CD14-positive monocyte (primary cell): ENCODE data around the gene PLCG1. TPM values are rescaled to one million over a fixed set of nuclear protein-coding genes. Genes with fewer than 3 reads are reported as not detected.
A peak's percentile ranks its signal among the peaks of the same experiment; 100 is the strongest.

Experiments used
- DNase-seq, 3 donors: peaks; one replicate each; pipeline ENCODE4 v3.0.0-alpha.2; 2011 to 2022
- H2AFZ ChIP-seq: 2 replicates; pipeline ENCODE4 v1.6.0; 2012; ENCODE audit warnings: mild to moderate bottlenecking, low read depth, low read length, inconsistent platforms; ENCODE audit not compliant: insufficient read depth, poor library complexity, severe bottlenecking
- H3K27ac ChIP-seq, 2 donors: 1 replicate in 1 of 2; 2 replicates in 1 of 2; pipeline ENCODE4 v1.5.1; 2012 to 2013; ENCODE audit warnings: low read length in 2 of 2, control low read depth in 1 of 2, inconsistent platforms in 1 of 2, low read depth in 1 of 2, mild to moderate bottlenecking in 1 of 2
- H3K27me3 ChIP-seq, 2 donors: one replicate each; pipeline versions ENCODE4 v1.6.0 to v1.6.1; 2011 to 2013; ENCODE audit warnings: low read length in 2 of 2; ENCODE audit not compliant: control insufficient read depth in 2 of 2, insufficient read depth in 2 of 2
- H3K36me3 ChIP-seq, 2 donors: replicated peaks in 1 of 2; 1 replicate in 1 of 2; 2 replicates in 1 of 2; pipeline versions ENCODE4 v1.5.1 to v1.6.1; 2012 to 2013; ENCODE audit warnings: low read length in 2 of 2, control low read depth in 1 of 2, inconsistent platforms in 1 of 2, mild to moderate bottlenecking in 1 of 2; ENCODE audit not compliant: insufficient read depth in 2 of 2, control insufficient read depth in 1 of 2
- H3K4me1 ChIP-seq, 2 donors: 1 replicate in 1 of 2; 2 replicates in 1 of 2; pipeline versions ENCODE4 v1.5.1 to v1.6.1; 2012 to 2013; ENCODE audit warnings: low read length in 2 of 2, control low read depth in 1 of 2, inconsistent platforms in 1 of 2, mild to moderate bottlenecking in 1 of 2, moderate library complexity in 1 of 2; ENCODE audit not compliant: insufficient read depth in 2 of 2, control insufficient read depth in 1 of 2
- H3K4me2 ChIP-seq: replicated peaks from 2 replicates; pipeline ENCODE3; 2012; ENCODE audit warnings: low read length, moderate library complexity, mild to moderate bottlenecking; ENCODE audit not compliant: poor library complexity, severe bottlenecking; ENCODE audit errors: extremely low read depth
- H3K4me3 ChIP-seq, 3 experiments: fragments of 200-600 bp in 1 of 3; sonication (generic) in 1 of 3; replicated peaks in 1 of 3; 1 replicate in 2 of 3; 2 replicates in 1 of 3; pipeline ENCODE4 v1.5.1; 2011 to 2013; ENCODE audit warnings: low read length in 3 of 3, mild to moderate bottlenecking in 3 of 3, control low read depth in 2 of 3, low read depth in 2 of 3, inconsistent platforms in 1 of 3, moderate library complexity in 1 of 3
- H3K79me2 ChIP-seq: 2 replicates; pipeline ENCODE4 v1.6.0; 2012; ENCODE audit warnings: mild to moderate bottlenecking, control low read depth, inconsistent platforms, low read length, moderate library complexity; ENCODE audit not compliant: insufficient read depth
- H3K9ac ChIP-seq: 2 replicates; pipeline ENCODE4 v1.6.0; 2017; ENCODE audit warnings: low read length, mild to moderate bottlenecking; ENCODE audit not compliant: insufficient read depth, poor library complexity, severe bottlenecking
- H3K9me3 ChIP-seq, 2 donors: replicated peaks in 1 of 2; 1 replicate in 1 of 2; 2 replicates in 1 of 2; pipeline versions ENCODE4 v1.5.1 to v1.6.1; 2012 to 2013; ENCODE audit warnings: low read length in 2 of 2, control low read depth in 1 of 2; ENCODE audit not compliant: control insufficient read depth in 1 of 2, insufficient read depth in 1 of 2
- H4K20me1 ChIP-seq: 2 replicates; pipeline ENCODE4 v1.6.0; 2012; ENCODE audit warnings: mild to moderate bottlenecking, low read length, control low read depth, moderate library complexity; ENCODE audit not compliant: insufficient read depth
- H3K27ac Mint-ChIP-seq, 7 donors: one replicate each; pipeline ENCODE4 v1.8.0; 2020; ENCODE audit warnings: mild to moderate bottlenecking in 7 of 7, mixed read lengths in 7 of 7, moderate library complexity in 6 of 7, inconsistent platforms in 2 of 7
- H3K27me3 Mint-ChIP-seq, 3 donors: one replicate each; pipeline ENCODE4 v1.8.0; 2021 to 2022; ENCODE audit warnings: low read depth in 3 of 3, mild to moderate bottlenecking in 3 of 3, mixed read lengths in 3 of 3, moderate library complexity in 3 of 3, inconsistent platforms in 1 of 3
- H3K36me3 Mint-ChIP-seq, 2 donors: one replicate each; pipeline ENCODE4 v1.8.0; 2020; ENCODE audit warnings: mixed read lengths in 2 of 2, inconsistent platforms in 1 of 2, mild to moderate bottlenecking in 1 of 2
- H3K4me1 Mint-ChIP-seq: one replicate; pipeline ENCODE4 v1.8.0; 2020; ENCODE audit warnings: mild to moderate bottlenecking, mixed read lengths
- H3K4me3 Mint-ChIP-seq, 2 donors: one replicate each; pipeline ENCODE4 v1.8.0; 2020; ENCODE audit warnings: mild to moderate bottlenecking in 2 of 2, mixed read lengths in 2 of 2, moderate library complexity in 1 of 2
- H3K9me3 Mint-ChIP-seq, 7 donors: one replicate each; pipeline ENCODE4 v1.8.0; 2020 to 2022; ENCODE audit warnings: mixed read lengths in 7 of 7, mild to moderate bottlenecking in 6 of 7, moderate library complexity in 6 of 7, inconsistent platforms in 2 of 7
- whole genome bisulfite sequencing: methylation state at CpG from one replicate; pipeline ENCODE4 v1.1.5; 2013; ENCODE audit warnings: missing lambda C conversion rate; ENCODE audit not compliant: insufficient coverage; 5-methylcytosine and 5-hydroxymethylcytosine counted together
- intact Hi-C, 2 donors: fragments of 100-400 bp; cut with micrococcal nuclease; formaldehyde crosslinking; loops; one replicate each; pipeline versions ENCODE4 v1.15.0 to v1.15.1; 2023
- polyA plus RNA-seq, 3 donors: library from polyadenylated mRNA; depleted of rRNA in 1 of 3; unstranded in 2 of 3; stranded (reverse) in 1 of 3; fragments of 300-500 nt in 2 of 3; fragments of >200 nt in 1 of 3; fragmentation: Illumina TruSeq in 2 of 3; gene quantifications; 1 replicate in 2 of 3; 2 replicates in 1 of 3; pipeline ENCODE4 v1.2.3, GENCODE V29; 2012 to 2021
- TF ChIP-seq, protein P1 (sequence below): fragments of 200-600 bp; IDR thresholded peaks from one replicate; pipeline ENCODE4 v1.8.0; 2022; ENCODE audit warnings: antibody characterized with exemption, mild to moderate bottlenecking

The PLCG1 gene
- polyA plus RNA-seq, 3 donors, result 0.33 to 3.8 (median 1.0) TPM

DNA sequence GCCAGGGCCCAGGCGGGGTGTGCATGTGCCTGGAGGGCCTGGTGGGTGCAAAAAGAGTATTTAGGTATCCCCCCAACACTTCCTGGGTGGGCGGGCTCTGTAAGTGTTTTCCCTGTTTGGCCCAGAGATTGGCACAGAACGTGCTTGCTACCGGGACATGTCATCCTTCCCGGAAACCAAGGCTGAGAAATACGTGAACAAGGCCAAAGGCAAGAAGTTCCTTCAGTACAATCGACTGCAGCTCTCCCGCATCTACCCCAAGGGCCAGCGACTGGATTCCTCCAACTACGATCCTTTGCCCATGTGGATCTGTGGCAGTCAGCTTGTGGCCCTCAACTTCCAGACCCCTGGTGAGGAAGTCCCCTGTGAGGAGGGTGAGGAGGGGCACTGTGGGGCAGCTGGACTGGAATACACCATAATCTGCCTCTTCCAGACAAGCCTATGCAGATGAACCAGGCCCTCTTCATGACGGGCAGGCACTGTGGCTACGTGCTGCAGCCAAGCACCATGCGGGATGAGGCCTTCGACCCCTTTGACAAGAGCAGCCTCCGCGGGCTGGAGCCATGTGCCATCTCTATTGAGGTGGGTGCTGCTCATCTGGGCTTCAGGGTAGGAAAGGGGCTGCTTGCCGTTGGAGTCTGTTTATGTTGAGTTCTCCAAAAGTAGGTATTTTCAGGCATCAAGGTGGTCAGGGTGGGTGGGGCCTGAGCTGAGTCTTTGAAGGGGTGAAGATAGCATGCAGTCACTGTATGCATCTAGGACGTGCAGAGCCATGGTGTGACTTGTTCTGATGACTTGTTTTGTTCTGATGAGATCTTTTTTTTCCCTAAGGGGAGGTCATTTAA, 35.2 kb downstream of the PLCG1 start:
- Mint-ChIP-seq H3K9me3 (peaks cover 0 to 1% (median 0%) of the 10 kb centered on the region in 7 donors), H3K4me1 (no peaks in the 10 kb centered on the region), H3K27me3 (peaks cover 21 to 45% (median 25%) of the 10 kb centered on the region in 3 donors), H3K27ac (no peak overlapping the region), H3K4me3 (no peak overlapping the region), H3K36me3 (peaks cover 3 to 12% of the 10 kb centered on the region in 2 donors)
- no peaks in the 10 kb centered on the region for H4K20me1 ChIP-seq
- no peaks in the 10 kb centered on the region for H3K4me1 ChIP-seq
- peaks cover 0 to 4% of the 10 kb centered on the region in 2 donors for H3K27me3 ChIP-seq
- H3K4me3 ChIP-seq, result no peak overlapping the region
- intact Hi-C loops, result loop anchor here (1.0 to 10.0 kb wide), 2 partner anchors 52 to 168 kb away; partner anchors contain the start of gene LPIN3 (in 2 of the 2)
- no peaks in the 10 kb centered on the region for H3K79me2 ChIP-seq
- no peak overlapping the region for H2AFZ ChIP-seq
- DNase-seq, result no peak
- TF ChIP-seq, protein P1, sequence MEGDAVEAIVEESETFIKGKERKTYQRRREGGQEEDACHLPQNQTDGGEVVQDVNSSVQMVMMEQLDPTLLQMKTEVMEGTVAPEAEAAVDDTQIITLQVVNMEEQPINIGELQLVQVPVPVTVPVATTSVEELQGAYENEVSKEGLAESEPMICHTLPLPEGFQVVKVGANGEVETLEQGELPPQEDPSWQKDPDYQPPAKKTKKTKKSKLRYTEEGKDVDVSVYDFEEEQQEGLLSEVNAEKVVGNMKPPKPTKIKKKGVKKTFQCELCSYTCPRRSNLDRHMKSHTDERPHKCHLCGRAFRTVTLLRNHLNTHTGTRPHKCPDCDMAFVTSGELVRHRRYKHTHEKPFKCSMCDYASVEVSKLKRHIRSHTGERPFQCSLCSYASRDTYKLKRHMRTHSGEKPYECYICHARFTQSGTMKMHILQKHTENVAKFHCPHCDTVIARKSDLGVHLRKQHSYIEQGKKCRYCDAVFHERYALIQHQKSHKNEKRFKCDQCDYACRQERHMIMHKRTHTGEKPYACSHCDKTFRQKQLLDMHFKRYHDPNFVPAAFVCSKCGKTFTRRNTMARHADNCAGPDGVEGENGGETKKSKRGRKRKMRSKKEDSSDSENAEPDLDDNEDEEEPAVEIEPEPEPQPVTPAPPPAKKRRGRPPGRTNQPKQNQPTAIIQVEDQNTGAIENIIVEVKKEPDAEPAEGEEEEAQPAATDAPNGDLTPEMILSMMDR, result no peak
- H3K36me3 ChIP-seq, result no peaks in the 10 kb centered on the region
- no peak overlapping the region for H3K27ac ChIP-seq
- H3K9ac ChIP-seq, result no peak overlapping the region
- no peak overlapping the region for H3K4me2 ChIP-seq
- H3K9me3 ChIP-seq, result no peaks in the 10 kb centered on the region
- 97% methylated on average over 16 of the region's 18 CpGs for WGBS

DNA sequence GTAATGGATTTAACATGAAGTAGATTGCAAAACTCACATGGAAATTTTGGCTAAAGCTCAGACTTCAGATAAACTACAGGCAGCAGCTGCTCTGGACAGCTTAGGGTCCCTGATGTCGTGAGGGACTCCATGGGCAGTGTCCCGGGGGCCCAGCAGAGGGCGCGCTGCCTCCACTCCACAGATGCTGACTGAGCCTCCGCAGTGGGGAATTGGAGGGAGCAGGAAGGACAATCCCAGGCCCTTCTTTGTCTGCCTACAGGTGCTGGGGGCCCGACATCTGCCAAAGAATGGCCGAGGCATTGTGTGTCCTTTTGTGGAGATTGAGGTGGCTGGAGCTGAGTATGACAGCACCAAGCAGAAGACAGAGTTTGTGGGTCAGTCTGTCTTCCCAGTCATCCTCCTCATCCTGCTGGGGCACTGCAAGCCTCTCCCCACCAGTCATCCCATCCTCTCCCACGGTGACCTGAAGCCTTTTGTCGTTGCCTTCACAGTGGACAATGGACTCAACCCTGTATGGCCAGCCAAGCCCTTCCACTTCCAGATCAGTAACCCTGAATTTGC, 35.9 kb downstream of the PLCG1 start:
- Histone ChIP-seq H3K27me3 (peaks cover 0 to 4% of the 10 kb centered on the region in 2 donors), H3K4me2 (no peak overlapping the region), H3K79me2 (no peaks in the 10 kb centered on the region), H4K20me1 (no peaks in the 10 kb centered on the region), H3K9me3 (no peaks in the 10 kb centered on the region), H3K27ac (no peak overlapping the region), H3K4me3 (no peak overlapping the region), H3K36me3 (no peaks in the 10 kb centered on the region), H3K9ac (no peak overlapping the region), H2AFZ (no peak overlapping the region), H3K4me1 (no peaks in the 10 kb centered on the region)
- TF ChIP-seq, protein P1, result peak; percentile 95
- Mint-ChIP-seq H3K36me3 (peaks cover 3 to 14% of the 10 kb centered on the region in 2 donors), H3K27me3 (peaks cover 22 to 47% (median 23%) of the 10 kb centered on the region in 3 donors), H3K9me3 (peaks cover 0 to 1% (median 0%) of the 10 kb centered on the region in 7 donors), H3K4me1 (no peaks in the 10 kb centered on the region), H3K27ac (no peak overlapping the region), H3K4me3 (no peak overlapping the region)
- intact Hi-C loops, result loop anchor here (1.0 to 10.0 kb wide), 2 partner anchors 52 to 167 kb away; partner anchors contain the start of gene LPIN3 (in 2 of the 2)
- 9% methylated on average over 5 of the region's 9 CpGs for whole genome bisulfite sequencing
- peak; percentile 40 to 58 (median 52) for DNase-seq
